Right ventricle myocardium inferior (tissue), 1 donor: ENCODE measurements around the gene BCAS3. TPM values are rescaled to one million over a fixed set of nuclear protein-coding genes. Genes with fewer than 3 reads are reported as not detected.

Experiments used
- ATAC-seq: fragments of 200-7000 bp; cut with Tn5 transposase; one replicate; pipeline ENCODE4 v1.9.1; 2020; ENCODE audit warnings: mild to moderate bottlenecking, moderate library complexity
- DNase-seq: peaks from one replicate; pipeline ENCODE4 v3.0.0; 2021; ENCODE audit errors: missing footprints
- intact Hi-C: fragments of 100-400 bp; cut with DNase I; formaldehyde crosslinking; loops from one replicate; pipeline ENCODE4 v1.11.0; 2022
- total RNA-seq: library from RNA; stranded (reverse); fragmentation: NEBNext Ultra II Directional; extraction: Animal tissue kit (Norgen Biotek cat#: 25700); gene quantifications from one replicate; pipeline ENCODE4 v1.2.1, GENCODE V29; 2021
- donor health status: DM: no; HTN: yes; CAD: no; lungs with severe emphysema.

BCAS3 gene
- total RNA-seq, 1 donor from 2014 or later: 13.3 TPM

- DNase-seq: no peak
- intact Hi-C loops: no loop called here
- ATAC-seq: no peak
Observed at GRCh38 chr17:61149106-61149825, 471.6 kb downstream of the BCAS3 start.

- no peak for ATAC-seq
- DNase-seq: no peak
- intact Hi-C loops: no loop called here
Observed at GRCh38 chr17:61149862-61150362, 472.3 kb downstream of the BCAS3 start.

- DNase-seq (no peak), ATAC-seq (no peak)
- intact Hi-C loops: no loop called here
Observed at GRCh38 chr17:61150686-61151299, 473.1 kb downstream of the BCAS3 start.

GRCh38 chr17:61152898-61153297, 475.2 kb downstream of the BCAS3 start:
- DNase-seq: no peak
- no peak for ATAC-seq
- intact Hi-C loops: no loop called here

GRCh38 chr17:61155590-61156237, 478.1 kb downstream of the BCAS3 start:
- intact Hi-C loops: no loop called here
- no peak for DNase-seq
- ATAC-seq: no peak

DNA sequence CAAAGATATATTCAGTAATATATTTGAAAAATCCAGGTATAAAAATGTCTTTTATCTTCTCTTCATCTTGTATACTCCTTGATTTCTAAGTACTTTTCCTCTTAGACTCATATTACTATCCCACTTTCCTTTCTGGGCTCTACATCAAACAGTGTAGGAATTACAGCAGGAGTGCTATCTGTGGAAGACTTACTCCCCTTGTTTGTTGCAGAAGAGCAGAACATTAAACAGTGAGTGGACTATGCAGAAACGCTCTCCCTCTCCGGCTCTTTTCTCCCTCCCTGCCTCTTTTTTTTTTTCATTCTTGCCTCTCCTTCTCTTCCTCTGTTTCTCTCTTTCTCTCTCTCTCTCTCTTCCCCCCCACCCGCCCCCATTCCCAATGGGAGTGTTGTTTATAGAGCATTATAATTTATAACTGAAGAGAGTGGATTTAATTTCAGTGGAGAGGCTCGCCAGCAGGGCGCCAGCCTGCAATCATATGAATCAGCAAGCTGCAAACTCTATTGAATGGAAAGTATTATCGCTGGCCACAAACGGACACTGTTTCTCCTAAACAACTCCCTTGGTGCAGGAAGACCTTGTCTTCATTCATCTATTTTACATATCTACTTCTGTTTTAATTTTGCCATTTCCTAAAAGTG, 479.7 kb downstream of the BCAS3 start:
- no peak for ATAC-seq
- intact Hi-C loops: no loop called here
- no peak for DNase-seq

DNA sequence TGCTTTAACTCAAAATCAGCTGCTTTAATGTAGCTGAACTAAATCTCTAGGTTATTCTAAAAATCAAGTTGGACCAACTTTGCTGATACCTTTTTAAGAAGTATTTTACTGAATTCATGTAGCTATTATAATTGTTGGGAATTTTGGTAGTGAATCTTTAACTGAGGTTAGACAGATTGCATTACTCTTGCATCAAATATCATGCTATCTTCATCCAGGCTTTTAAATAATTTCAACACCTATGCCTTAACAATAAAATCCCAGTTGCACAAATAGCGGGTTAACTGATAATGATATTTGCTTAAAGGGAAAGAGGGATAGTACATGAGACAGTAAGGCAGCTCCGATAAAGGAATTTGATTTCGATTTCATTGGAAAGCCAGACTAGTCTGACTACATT, 480.7 kb downstream of the BCAS3 start:
- ATAC-seq: no peak
- no peak for DNase-seq
- intact Hi-C loops: no loop called here

DNA sequence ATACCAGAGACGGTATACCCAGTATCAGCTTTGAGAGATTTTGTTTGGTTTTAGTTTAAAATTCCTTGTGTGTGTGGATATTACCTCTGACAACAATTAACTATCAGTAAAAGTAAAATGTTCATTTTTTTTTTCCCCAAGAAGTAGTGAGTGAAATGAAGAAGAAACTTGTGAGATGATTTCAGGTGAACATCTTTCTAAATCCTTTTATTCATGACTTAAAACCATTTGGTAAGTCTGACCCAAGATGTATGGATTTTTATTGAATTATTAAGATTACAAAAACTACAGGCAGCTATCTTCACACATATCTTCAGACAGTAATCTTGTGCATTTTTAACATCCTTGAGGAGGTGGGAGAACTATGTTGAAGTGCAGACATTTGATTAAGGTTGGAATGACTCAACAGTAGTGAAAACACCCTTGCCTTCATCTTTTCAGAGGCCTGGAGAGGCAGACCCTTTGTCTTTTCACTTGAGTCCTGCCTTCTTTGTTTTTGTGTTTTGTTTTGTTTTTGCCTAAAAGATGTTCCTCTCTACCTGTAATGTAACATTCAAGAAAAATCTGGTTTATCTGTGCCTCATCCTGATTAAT, 481.7 kb downstream of the BCAS3 start:
- ATAC-seq: no peak
- intact Hi-C loops: no loop called here
- DNase-seq: no peak

DNA sequence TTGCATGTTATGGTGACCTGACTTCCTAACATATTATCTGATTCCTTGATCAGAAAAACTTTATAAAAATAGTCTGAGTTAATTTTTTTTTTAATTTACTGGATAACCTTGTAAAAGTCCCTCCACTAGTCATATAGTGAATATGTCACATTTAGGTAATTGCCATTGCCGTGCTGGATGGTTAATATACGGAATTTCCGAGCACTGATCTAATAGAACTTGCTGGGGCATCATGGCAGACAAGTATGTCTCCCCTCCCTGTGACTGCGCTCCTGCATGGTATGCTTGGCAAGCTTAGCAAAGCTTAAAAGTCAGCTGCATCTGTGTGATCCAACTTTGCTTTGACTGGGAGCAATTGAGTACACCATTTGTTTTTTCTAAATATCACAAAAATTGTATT, 482.6 kb downstream of the BCAS3 start:
- no peak for ATAC-seq
- intact Hi-C loops: no loop called here
- DNase-seq: no peak

- intact Hi-C loops: no loop called here
- DNase-seq (no peak), ATAC-seq (no peak)
Observed at GRCh38 chr17:61160789-61161445, 483.3 kb downstream of the BCAS3 start.

DNA sequence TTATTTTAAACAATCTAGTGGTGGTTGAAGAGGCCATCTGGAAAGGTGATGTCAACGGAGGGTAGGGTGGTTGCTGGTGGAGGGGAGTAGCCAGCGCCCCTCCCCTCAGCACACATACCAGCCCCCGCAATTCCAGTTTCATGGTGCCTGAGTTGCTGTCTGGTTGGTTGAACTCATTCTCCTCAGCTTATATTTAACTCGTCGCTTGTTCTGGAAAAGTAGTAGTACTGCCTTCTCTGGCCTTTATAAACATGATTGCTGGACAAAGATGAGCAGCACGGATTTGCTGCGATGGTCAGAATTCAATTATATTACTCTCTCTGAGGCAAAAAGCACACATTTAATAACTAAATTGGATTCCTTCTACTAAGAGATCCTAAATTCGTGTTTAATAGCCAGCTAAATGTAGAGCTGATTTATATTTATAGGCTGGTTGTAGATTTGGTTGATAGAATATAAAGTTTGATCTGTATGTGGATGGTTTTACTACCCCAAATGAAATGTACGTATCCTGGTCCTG, 484.0 kb downstream of the BCAS3 start:
- intact Hi-C loops: no loop called here
- DNase-seq: no peak
- ATAC-seq: no peak

DNA sequence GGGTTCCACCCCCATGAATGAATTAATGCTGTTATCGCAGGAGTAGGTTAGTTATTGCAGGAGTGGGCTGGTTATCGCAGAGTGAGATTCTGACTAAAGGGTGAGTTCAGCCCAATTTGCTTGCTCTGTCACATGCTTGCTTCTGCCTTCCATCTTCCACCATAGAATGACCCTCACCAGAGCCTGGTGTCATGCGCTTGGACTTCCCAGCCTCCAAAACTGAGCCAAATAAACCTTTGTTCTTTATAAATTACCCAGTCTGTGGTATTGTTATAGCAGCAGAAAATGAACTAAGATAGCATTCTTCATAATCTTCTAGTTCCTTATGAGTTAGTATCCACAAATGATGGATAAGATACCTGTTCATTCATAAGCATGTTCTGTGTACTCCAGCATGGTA, 486.9 kb downstream of the BCAS3 start:
- no peak for DNase-seq
- intact Hi-C loops: no loop called here
- no peak for ATAC-seq

DNA sequence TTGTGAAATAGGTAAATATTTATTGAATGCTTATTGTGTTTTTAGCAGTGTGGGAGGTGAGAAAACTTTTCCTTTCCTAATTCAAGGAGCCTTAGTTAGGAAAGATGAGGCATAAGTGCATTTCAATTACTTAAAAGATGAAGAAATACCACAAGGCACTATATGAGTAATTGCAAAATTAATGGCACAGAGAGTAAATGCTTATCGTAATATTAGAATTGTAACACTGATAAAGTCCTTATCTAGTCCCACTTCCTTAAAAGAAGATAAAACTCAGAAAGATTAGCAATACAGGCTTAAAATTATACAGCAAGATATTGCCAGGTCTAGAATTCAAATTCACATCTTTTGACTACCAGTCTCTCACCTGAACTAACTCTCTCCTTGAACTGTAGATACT, 489.4 kb downstream of the BCAS3 start:
- intact Hi-C loops: no loop called here
- no peak for ATAC-seq
- no peak for DNase-seq

GRCh38 chr17:61168506-61168905, 490.9 kb downstream of the BCAS3 start:
- intact Hi-C loops: no loop called here
- ATAC-seq (no peak), DNase-seq (no peak)

DNA sequence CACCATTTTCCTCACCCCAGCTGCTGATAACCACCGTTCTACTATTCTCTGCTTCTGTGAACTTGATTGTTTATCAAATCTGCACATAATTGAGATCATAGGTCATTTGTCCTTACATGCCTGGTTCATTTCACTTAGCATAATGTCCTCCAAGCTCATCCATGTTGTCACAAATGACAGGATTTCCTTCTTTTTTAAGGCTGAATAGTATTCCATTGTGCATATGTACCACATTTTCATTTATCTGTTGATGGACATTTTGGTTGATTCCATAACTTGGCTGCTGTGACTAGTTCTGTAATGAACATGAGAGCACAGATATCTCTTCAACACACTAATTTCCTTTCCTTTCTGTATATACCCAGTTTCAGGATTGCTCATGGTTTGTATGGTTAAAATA, 496.7 kb downstream of the BCAS3 start:
- intact Hi-C loops: no loop called here
- DNase-seq (no peak), ATAC-seq (no peak)

- intact Hi-C loops: no loop called here
- DNase-seq (no peak), ATAC-seq (no peak)
Observed at GRCh38 chr17:61175298-61176142, 497.9 kb downstream of the BCAS3 start.

- ATAC-seq (no peak), DNase-seq (no peak)
- intact Hi-C loops: no loop called here
Observed at GRCh38 chr17:61177351-61177750, 499.7 kb downstream of the BCAS3 start.

DNA sequence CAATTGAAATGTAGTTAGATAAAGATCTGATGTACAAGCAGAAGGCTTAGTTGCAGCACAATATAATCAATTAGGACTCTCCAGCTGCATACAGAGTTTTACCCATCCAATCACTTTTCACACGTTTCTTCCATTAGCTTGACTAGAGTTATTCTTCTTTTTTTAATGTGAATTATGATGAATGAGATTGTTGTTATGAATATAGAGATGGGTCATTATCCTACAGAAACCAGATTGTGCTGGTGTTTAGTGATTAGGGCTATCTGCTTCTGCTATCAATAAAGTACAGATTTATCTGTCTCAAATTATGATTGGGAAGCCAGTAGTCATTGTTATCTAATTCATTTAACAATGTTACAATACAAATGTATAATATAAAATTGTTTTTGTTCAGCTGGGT, 500.6 kb downstream of the BCAS3 start:
- DNase-seq (no peak), ATAC-seq (no peak)
- intact Hi-C loops: no loop called here
